ENCODE measurements around the gene CCNT2.
"Not testable (repeated sequence)": the region's sequence is repeated elsewhere in the genome, so short reads cannot be mapped to it uniquely, and the experiment has no call there.

The CCNT2 gene

GRCh38 chr2:134976074-134976702 lies 57.6 kb downstream of the CCNT2 start:
- DNase-seq = no peak

DNA sequence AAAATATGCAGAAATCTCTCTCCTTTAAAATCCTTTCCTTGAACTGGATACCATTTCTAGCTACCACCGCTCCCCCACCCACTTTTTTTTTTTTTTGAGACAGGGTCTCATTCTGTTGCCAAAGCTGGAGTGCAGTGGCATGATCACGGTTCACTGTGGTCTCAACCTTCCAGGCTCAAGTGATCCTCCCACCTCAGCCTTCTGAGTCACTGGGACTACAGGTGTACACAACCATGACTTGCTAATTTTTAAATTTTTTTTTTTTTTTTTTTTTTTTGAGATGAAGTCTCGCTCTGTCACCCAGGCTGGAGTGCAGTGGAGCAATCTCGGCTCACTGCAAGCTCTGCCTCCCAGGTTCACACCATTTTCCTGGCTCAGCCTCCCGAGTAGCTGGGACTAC lies 58.5 kb downstream of the CCNT2 start:
- not testable (repeated sequence) for DNase-seq

GRCh38 chr2:134979221-134979620 lies 60.6 kb downstream of the CCNT2 start:
- no peak for DNase-seq

DNA sequence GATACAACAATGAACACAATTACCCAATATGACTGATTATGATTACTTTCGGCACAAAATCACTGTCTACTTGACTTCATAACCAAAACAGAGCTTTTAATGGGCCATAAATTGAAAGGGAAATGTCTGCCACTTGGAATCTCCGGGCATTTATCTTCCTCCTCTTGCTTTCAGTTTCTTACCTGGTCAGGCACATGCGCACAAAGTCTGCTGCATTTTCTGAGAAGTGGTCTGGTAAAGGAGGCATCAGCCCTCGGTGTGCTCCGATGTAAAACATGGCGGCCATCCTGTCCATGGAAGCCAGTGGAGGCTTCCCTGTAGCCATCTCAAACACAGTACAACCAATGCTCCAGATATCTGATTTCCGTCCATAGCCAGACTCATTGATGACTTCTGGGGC lies 62.0 kb downstream of the CCNT2 start:
- no peak for DNase-seq

DNA sequence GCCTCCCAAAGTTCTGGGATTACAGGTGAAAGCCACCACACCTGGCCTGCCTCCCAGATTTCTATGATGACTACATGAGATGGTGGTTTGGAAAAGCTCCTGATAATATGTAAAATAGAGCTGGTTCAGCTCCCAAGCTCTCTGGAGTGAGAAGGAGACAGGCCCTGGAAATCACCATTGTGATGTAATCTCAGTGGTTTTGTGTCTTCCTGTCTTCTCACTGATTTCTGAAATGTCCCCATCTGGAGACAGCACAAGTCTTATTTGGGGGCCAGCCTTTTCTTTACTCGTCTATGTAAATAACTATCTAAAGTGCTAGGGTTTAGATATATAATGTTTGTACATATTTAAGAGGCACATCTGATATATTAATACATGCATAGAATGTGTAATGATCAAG lies 64.0 kb downstream of the CCNT2 start:
- no peak for DNase-seq

- DNase-seq = no peak
Measured at GRCh38 chr2:134985061-134985460, 66.4 kb downstream of the CCNT2 start.

DNA sequence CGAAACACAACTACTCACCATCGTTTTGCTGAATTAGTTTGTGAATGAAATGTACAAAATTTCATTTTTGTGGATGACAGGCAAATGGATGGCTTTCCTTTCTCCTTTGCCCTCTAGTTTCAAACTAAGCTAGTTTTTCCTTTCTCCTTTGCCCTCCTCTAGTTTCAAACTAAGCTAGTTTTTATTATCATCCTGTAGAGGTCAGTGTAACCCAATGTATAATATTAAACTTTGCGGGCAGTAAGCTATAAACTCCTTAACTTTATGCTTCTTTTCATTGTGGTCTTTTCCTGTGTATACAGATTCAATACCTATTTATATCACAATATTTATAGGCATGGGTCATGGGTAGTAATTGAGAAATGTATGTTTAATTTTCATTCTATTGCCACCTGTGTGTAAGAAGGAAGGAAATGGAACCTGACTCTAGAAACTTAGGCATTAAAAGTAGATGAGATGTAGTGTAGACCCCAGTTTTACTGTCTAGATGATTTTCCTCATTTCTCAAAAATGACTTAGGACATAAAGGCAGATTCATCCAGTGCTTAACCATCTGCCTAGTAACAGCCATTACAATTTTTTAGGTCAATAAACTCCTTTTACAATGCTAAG lies 70.5 kb downstream of the CCNT2 start:
- no peak for DNase-seq

GRCh38 chr2:134999521-134999920 lies 80.9 kb downstream of the CCNT2 start:
- no peak for DNase-seq

DNA sequence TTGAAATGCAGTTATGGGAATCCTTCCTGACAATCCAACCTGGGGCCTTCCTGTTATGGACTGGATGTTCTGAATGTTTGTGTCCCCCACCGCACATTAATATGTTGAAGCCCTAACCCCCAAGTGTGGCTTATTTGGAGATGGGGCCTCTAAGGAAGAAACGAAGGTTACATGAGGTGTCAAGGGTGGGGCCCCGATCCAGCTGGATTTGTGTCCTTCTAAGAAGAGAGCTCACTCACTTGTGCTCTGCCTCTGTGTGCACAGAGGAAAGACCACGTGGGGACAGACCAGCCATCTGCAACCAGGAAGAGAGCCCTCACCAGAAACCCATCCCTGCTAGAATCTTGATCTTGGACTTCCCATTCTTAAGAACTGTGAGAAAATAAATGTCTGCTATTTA lies 84.2 kb downstream of the CCNT2 start:
- no peak for DNase-seq

DNA sequence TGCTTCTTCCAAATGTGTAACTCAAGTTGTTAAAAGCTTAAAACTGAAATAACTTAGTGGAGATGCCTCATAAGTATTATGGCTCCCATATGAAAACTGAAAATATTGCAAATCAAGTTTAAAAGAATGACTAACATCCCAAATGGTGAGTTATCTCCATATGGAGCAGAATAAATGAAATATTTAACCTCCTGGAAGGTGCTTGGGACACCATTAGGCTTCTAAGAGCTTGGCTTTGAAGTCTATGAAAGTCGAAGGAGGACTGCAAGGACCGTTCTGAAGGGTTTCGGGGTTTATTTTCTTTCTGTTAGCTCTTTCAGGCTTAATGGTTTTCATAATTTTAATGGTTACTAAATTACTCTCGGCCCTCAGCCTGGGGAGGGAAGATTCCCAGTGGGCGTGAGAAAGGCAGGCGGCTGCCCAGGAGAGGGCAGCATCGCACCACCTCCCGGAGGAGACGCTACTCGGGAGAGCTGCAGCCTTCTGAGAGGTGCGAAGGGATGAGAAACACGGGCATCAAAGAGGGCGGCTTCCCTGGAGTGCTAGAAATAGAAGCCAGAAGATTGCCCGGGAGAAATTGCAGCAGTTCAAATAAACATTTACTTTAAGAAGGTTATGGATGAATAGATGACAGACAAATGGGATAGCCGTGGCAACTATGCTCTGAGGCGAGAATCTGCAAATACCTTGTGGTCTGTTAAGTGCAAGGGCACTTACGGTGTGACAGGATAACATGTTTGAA lies 85.6 kb downstream of the CCNT2 start:
- peak; percentile 53 for DNase-seq

GRCh38 chr2:135005753-135006152 lies 87.1 kb downstream of the CCNT2 start:
- DNase-seq = no peak
